Measurements from ENCODE around the gene E2F6.

Gene E2F6

DNA sequence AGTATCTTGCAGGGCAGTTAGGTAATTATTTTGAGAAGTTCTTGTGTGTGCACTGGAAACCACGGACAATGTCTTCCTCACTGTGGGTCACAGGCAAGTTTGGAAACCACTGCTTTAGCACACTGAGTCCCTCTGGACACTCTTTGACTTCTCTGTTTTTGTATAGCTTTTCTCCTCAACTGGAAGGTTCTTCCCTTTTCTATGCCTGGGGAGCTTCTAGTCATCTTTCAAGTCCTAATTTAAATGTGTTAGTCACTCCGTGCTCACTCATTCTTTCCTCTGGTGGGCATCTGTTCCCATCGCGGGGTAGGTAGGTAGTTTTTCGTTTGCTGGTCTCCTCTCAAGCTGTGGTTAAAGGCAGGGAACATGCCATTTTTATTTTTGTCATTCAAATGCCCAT is 32.1 kb downstream of the E2F6 start:
- DNase-seq (ENCODE audit: low spot score) = no peak
- in situ Hi-C loops (cut with MboI; ENCODE audit: low sequenced_read_pairs, unreplicated experiment) = no loop called here
- TF ChIP-seq, protein P1, sequence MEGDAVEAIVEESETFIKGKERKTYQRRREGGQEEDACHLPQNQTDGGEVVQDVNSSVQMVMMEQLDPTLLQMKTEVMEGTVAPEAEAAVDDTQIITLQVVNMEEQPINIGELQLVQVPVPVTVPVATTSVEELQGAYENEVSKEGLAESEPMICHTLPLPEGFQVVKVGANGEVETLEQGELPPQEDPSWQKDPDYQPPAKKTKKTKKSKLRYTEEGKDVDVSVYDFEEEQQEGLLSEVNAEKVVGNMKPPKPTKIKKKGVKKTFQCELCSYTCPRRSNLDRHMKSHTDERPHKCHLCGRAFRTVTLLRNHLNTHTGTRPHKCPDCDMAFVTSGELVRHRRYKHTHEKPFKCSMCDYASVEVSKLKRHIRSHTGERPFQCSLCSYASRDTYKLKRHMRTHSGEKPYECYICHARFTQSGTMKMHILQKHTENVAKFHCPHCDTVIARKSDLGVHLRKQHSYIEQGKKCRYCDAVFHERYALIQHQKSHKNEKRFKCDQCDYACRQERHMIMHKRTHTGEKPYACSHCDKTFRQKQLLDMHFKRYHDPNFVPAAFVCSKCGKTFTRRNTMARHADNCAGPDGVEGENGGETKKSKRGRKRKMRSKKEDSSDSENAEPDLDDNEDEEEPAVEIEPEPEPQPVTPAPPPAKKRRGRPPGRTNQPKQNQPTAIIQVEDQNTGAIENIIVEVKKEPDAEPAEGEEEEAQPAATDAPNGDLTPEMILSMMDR (IDR thresholded peaks at IDR 0.05; ENCODE audit: borderline replicate concordance, control extremely low read depth, extremely low read depth, insufficient read depth, missing control alignments) = no peak

DNA sequence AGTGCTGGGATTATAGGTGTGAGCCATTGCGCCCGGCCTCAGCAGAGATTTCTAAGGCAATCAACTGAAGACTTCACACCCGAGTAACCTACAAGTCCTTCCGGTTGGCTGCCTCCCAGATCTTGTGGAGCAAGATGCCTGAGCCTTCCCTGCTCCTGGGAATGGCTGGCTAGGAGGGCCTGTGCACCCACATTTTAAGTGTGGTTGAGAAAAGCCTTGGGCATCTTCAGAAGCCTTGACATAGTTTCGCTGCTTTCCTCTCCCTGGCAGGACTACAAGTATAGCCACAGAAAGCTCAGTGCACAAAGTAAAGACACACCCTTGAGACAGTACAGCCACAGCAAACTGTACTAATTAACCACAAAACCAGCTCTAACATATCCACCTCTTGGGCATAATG is 35.2 kb downstream of the E2F6 start:
- TF ChIP-seq, protein P1 (IDR thresholded peaks at IDR 0.05; ENCODE audit: borderline replicate concordance, control extremely low read depth, extremely low read depth, insufficient read depth, missing control alignments) = no peak
- in situ Hi-C loops (cut with MboI; ENCODE audit: low sequenced_read_pairs, unreplicated experiment) = no loop called here
- DNase-seq (ENCODE audit: low spot score) = no peak

DNA sequence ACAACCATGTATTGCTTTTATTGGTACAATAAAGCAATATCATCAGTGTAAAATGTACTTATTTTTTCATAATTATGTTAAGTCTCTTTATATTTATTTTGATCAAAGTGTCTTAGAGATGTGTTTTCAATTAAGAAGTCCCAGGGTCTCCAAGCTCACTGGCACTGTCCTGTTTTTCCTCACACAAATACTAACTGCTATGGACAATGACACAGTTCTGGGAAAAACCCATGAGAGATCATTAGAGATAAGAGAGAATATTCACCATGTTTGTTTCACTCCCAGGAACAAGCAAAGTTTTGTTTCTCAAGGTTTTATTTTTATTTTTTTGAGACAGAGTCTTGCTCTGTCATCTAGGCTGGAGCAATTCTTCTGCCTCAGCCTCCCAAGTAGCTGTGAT is 38.7 kb downstream of the E2F6 start:
- in situ Hi-C loops (cut with MboI; ENCODE audit: low sequenced_read_pairs, unreplicated experiment) = no loop called here
- TF ChIP-seq, protein P1 (IDR thresholded peaks at IDR 0.05; ENCODE audit: borderline replicate concordance, control extremely low read depth, extremely low read depth, insufficient read depth, missing control alignments) = no peak
- DNase-seq (ENCODE audit: low spot score) = no peak

DNA sequence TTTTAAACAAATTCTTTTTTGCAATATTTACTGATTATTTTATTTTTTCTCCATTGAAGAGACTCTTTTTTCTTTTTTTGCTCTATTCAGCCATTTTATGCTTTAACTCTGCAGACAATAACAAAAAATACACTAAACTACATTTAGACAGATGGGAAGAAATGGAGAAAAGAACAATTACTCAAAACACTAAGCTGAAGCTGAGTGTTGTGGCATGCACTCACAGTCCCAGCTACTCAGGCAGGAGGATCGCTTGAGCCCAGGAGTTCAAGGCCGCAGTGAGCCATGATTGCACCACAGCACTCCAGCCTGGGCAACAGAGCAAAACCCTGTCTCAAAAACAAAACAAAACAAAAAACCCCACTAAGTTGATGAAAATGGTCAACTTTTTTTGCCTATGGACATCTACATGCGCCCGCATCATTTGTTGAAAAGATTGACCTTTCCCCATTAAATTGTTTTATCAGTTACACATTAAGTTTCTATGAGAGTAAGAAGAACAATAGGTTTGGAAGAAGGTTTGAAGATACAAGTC is 43.0 kb downstream of the E2F6 start:
- in situ Hi-C loops (cut with MboI; ENCODE audit: low sequenced_read_pairs, unreplicated experiment) = loop anchor here (25.0 kb wide), 1 partner anchor 286 kb away; a partner anchor contains a TSS
- no peak for DNase-seq (ENCODE audit: low spot score)
- TF ChIP-seq, protein P1 (IDR thresholded peaks at IDR 0.05; ENCODE audit: borderline replicate concordance, control extremely low read depth, extremely low read depth, insufficient read depth, missing control alignments) = no peak

DNA sequence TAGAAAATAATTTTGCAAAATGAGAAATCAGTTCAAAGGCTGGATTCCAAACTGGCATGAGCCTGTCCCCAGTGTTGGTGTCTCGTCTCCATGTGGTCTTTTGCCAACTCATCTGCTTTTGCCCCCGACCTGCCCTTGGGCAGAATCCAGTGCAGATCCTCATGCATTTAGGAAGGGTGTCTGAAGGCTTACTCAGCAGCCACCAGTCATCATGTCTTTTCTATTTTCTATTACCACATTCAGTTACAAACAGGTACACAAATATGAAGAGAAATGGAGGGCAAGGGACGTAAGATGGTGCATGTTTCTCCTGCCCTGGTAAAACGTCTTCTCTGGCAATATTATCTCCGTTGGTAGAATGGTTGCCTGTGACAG is 43.5 kb downstream of the E2F6 start:
- TF ChIP-seq, protein P1 (IDR thresholded peaks at IDR 0.05; ENCODE audit: borderline replicate concordance, control extremely low read depth, extremely low read depth, insufficient read depth, missing control alignments) = no peak
- in situ Hi-C loops (cut with MboI; ENCODE audit: low sequenced_read_pairs, unreplicated experiment) = loop anchor here (25.0 kb wide), 1 partner anchor 285 kb away; a partner anchor contains a TSS
- DNase-seq (ENCODE audit: low spot score) = no peak

DNA sequence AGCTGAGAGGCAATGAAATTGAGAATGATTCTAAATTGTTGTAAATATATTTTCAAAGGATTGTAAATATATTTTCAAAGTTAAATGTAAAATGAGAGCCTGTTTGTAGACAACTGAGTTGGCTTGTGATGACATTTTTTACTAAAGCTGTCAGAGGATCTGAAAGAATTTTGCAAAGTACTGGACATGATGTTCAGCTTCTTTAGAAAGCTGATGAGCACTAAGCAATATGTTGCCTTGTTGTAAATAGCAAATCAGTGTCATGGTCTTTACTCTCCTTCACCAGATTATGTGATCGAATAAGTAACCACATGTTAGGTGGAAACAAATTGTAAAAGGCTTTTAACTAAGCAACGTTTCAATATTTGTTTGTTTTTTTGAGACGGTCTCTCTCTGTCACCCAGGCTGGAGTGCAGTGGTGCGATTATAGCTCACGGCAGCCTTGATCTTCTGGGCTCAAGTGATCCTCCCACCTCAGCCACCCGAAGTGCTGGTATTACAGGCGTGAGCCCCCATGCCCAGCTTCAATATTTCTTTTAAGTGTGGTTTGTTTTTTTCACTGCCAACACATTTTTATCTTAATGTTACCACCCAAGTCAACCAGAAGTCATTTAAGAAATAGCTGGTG is 44.0 kb downstream of the E2F6 start:
- in situ Hi-C loops (cut with MboI; ENCODE audit: low sequenced_read_pairs, unreplicated experiment) = loop anchor here (25.0 kb wide), 1 partner anchor 285 kb away; a partner anchor contains a TSS
- no peak for DNase-seq (ENCODE audit: low spot score)
- TF ChIP-seq, protein P1 (IDR thresholded peaks at IDR 0.05; ENCODE audit: borderline replicate concordance, control extremely low read depth, extremely low read depth, insufficient read depth, missing control alignments) = no peak

Data from GM13976 (cell line).